IMR-90 (cell line): ENCODE measurements around the gene LIN37.

Experiments used
- MAFK ChIP-seq: IDR thresholded peaks from 2 replicates; pipeline ENCODE4 v1.6.1; 2012; ENCODE audit warnings: low read depth, low read length, improper control_type of control experiment
- MAZ ChIP-seq: IDR thresholded peaks from 2 replicates; pipeline ENCODE4 v1.6.1; 2012; ENCODE audit warnings: low read depth, mild to moderate bottlenecking, low read length, improper control_type of control experiment, moderate library complexity, borderline replicate concordance
- MXI1 ChIP-seq: IDR thresholded peaks from 2 replicates; pipeline ENCODE4 v1.6.1; 2012; ENCODE audit warnings: low read depth, mild to moderate bottlenecking, low read length, moderate library complexity, borderline replicate concordance
- POLR2A ChIP-seq: IDR thresholded peaks from 2 replicates; pipeline ENCODE4 v1.6.1; 2012; ENCODE audit warnings: mild to moderate bottlenecking, low read depth, low read length
- RAD21 ChIP-seq: IDR thresholded peaks from 2 replicates; pipeline ENCODE4 v1.6.1; 2012; ENCODE audit warnings: low read length, improper control_type of control experiment
- TF ChIP-seq, protein P1 (sequence below): conservative IDR thresholded peaks from 2 replicates; pipeline ENCODE4 v1.5.1; 2012; ENCODE audit warnings: mild to moderate bottlenecking, low read depth, low read length, improper control_type of control experiment
- TF ChIP-seq, protein P2 (sequence below): fragments of 150-350 bp; IDR thresholded peaks from 2 replicates; pipeline ENCODE4 v1.6.1; 2017; ENCODE audit warnings: mild to moderate bottlenecking, antibody characterized with exemption, low read length, low read depth

DNA sequence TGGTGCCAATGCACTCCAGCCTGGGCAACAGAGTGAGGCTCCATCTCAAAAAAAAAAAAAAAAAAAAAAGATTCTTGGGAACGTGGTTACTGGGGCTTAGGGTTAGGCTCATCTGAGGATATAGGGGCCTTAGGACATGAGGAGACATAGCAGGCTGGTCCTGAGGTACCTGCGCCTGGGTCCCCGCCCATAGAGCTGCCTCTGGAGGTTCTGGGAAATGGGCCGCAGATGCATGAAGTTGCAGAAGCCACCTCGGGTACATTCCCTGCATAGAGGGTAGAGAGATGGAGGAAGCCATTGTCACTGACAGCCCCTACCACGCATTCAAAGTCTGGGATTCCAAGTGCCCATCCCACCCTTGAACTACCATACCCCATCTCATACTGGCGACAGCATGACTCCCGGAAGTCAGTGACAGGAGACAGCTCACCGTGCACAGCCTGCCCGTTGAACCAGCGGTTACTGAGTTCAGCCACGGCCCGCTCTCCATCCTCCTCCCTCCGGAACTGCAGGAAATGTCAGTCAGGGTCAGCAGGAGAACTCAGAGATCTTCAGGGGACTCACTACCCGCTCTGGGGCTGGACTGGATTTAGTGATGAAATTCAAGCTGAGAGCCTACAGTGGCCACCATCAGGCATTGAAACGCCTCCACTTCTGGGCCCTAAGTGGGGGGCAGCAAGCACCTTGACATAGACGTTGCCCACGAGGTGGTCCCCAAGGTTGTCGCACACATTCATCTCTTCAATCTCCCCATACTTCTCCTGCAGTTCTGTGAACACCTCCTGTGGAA is 4.5 kb upstream of the LIN37 start:
- TF ChIP-seq POLR2A, result no peak
- TF ChIP-seq, protein P1, sequence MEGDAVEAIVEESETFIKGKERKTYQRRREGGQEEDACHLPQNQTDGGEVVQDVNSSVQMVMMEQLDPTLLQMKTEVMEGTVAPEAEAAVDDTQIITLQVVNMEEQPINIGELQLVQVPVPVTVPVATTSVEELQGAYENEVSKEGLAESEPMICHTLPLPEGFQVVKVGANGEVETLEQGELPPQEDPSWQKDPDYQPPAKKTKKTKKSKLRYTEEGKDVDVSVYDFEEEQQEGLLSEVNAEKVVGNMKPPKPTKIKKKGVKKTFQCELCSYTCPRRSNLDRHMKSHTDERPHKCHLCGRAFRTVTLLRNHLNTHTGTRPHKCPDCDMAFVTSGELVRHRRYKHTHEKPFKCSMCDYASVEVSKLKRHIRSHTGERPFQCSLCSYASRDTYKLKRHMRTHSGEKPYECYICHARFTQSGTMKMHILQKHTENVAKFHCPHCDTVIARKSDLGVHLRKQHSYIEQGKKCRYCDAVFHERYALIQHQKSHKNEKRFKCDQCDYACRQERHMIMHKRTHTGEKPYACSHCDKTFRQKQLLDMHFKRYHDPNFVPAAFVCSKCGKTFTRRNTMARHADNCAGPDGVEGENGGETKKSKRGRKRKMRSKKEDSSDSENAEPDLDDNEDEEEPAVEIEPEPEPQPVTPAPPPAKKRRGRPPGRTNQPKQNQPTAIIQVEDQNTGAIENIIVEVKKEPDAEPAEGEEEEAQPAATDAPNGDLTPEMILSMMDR, result no peak
- TF ChIP-seq, protein P2, sequence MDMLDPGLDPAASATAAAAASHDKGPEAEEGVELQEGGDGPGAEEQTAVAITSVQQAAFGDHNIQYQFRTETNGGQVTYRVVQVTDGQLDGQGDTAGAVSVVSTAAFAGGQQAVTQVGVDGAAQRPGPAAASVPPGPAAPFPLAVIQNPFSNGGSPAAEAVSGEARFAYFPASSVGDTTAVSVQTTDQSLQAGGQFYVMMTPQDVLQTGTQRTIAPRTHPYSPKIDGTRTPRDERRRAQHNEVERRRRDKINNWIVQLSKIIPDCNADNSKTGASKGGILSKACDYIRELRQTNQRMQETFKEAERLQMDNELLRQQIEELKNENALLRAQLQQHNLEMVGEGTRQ, result no peak
- TF ChIP-seq MAZ, result no peak
- TF ChIP-seq MXI1, result no peak
- TF ChIP-seq MAFK, result no peak
- TF ChIP-seq RAD21, result no peak
